HG03280 (cell line): ENCODE measurements around the gene DLL4.

ENCODE experiments used
- ATAC-seq: cut with Tn5 transposase; IDR thresholded peaks from one replicate; pipeline ENCODE4 v1.9.1; 2021; ENCODE audit warnings: mild to moderate bottlenecking, moderate library complexity; ENCODE audit not compliant: unreplicated experiment

Gene DLL4

GRCh38 chr15:40906091-40906990 lies 22.8 kb upstream of the DLL4 start:
- ATAC-seq, result peak; percentile 73

DNA sequence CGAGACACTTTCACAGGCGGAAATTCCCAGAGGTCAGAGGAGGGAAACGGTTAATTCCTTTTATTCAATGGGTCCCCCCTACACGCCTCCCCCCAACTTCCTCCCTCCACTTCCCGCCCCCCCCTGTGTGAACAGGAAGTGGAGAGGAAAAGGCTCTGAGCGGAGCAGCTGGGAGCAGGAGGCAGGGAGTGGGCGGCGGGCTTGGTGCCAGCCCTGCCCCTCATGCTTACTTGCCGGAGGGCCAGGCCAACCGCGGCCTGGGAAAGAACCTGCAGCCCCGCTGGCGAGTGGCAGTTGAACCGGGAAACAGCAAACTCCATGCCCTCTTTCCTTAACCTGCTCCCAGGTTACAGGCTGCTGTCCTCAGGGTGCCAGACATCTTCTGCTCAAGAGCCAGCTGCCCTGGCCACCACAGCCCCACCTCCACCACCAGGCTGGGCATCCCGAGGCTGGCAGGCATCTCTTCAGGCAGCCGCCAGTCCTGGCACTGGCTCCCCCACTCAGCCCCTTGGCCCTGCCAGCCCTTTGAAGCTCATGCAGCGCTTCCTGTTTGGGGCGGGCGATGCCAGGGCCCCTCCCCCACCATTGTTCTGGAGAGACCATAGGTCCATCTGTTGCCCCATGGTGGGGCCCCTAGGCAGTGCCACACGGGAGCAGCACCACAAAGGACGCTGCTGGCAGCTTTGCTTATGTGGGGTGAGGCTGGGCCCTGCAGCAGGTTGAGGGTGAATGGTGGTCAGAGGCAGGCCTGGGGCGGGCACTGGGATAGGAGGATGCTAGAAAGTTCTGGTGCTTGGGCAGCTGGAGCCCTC lies 21.9 kb upstream of the DLL4 start:
- ATAC-seq, result no peak

DNA sequence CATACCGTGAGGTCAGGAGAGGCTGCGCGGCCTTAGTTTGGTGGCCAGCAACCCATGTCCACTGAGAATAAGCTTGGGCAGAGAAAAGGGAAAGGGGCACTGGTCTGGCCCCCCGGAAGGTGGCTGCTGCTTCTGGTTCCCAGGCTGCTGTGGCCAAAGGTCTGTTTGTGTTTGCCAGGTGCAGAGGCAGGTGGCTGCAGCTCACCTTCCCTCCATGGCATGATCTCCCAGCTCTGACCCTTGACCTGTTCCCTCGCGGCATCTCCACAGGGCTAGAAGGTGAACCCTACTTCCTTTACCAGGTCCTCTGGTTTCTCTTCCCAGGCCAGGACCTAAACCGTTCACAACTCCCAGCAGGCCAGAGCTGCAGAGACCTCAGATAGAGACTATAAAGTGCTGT lies 21.0 kb upstream of the DLL4 start:
- no peak for ATAC-seq

DNA sequence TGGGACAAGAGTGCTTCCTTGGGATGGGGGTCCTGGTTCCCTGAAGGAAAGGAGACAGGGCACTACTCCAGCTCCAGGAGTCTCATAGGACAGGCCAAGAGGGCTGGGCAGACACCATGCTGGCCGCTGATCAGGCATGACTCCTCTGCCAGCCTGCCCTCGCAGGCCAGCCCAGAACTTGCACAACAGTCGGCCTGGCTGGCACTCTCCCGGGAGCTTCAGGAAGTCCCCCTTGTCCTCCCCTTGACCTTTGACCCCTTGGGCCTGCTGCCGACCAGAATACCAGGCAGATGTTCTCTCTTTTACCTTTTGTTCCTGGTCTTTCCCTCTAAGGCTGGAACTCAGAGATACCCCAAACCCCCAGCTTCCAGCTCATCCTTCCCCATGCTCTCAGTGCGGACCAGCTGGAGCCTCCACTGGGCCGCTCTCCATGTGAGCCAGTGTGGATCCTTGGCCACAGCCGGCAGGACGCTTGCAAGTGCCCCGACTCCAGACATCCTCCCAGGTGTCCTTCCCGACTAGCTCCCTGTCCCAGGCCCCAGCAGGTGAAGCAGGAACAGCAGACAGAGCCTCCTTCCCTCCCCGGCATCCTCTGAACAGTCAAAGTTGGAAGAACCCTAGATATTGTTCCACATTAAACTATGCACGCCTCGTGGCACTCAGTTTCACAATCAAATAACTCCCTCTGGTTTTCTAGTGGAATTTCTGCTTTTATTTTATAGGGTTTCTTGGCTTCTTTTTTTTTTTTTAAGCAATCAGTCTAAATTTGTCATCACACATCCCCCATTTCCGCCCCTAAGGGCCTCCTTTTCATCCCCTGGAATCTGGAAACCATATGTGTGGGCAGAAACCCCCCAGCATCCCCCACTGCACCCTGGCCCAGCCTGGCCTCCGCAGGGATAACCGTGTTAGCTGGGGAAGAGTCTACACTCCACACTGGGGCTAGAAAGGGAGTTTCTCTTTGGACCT lies 19.2 kb upstream of the DLL4 start:
- no peak for ATAC-seq

GRCh38 chr15:40911141-40911540 lies 18.0 kb upstream of the DLL4 start:
- no peak for ATAC-seq

GRCh38 chr15:40911693-40912092 lies 17.4 kb upstream of the DLL4 start:
- no peak for ATAC-seq

DNA sequence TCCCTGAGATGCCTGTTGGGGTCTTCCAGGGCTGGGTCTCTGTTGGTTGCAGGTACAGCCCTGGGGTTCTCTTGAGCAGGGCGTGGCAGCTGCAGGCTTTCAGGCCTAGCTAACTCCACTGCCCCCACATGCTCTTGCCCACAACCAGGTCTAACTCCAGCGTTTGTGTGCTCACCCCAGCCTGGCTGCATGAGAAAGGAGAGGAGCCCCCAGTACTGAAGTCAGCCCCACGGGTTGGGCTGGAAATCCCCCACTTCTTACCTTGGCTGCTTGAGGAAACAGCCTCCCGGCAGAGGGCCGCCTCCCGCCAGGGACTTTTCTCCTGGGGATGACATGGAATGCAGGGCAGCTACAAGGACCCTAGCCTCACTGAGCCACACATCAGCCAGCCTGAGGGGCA lies 16.7 kb upstream of the DLL4 start:
- ATAC-seq, result no peak

DNA sequence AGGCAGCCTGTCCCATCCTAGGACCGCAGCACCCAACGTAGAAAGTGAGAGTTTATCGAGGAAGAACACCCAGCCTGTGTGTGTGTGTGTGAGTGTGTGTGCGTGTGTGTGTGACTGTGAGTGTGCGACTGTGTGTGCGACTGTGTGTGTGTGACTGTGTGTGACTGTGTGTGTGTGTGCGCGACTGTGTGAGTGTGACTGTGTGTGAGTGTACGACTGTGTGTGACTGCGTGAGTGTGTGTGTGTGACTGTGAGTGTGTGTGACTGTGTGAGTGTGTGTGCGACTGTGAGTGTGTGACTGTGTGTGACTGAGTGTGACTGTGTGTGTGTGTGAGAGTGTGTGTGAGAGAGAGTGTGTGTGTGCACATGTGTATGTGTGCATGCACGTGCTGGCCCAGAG lies 15.1 kb upstream of the DLL4 start:
- no peak for ATAC-seq

- ATAC-seq, result no peak
These were observed 14.7 kb upstream of the DLL4 start for GRCh38 chr15:40914486-40914885.

DNA sequence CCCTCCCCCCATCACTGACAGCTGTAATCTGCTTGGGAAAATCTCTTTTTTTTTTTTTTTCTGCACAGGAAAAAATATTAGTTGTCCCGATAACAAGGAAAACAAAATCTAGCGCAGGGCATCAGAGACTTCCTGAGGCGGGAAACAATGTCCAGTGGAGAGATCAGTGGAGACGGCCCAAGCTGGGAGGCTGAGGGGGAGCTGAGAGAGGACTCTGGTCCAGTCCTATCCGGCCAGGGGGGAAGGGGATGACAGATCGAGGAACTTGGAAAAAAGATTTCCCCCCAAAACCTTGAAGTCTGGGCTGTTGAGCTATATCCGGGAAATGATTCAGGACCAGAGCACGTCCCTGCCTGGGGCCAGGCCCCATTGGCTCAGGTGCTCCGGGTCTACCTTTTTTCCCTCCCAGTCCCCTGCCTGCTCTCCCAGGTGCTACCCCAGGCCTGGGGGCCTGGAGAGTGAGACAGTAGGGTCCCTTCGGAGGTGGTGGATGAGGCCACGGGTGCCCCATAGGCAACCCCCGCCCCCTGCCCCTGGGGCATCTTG lies 14.0 kb upstream of the DLL4 start:
- no peak for ATAC-seq

- ATAC-seq, result no peak
These were observed 13.5 kb upstream of the DLL4 start for GRCh38 chr15:40915679-40916078.

- no peak for ATAC-seq
These were observed 11.6 kb upstream of the DLL4 start for GRCh38 chr15:40917585-40917984.

DNA sequence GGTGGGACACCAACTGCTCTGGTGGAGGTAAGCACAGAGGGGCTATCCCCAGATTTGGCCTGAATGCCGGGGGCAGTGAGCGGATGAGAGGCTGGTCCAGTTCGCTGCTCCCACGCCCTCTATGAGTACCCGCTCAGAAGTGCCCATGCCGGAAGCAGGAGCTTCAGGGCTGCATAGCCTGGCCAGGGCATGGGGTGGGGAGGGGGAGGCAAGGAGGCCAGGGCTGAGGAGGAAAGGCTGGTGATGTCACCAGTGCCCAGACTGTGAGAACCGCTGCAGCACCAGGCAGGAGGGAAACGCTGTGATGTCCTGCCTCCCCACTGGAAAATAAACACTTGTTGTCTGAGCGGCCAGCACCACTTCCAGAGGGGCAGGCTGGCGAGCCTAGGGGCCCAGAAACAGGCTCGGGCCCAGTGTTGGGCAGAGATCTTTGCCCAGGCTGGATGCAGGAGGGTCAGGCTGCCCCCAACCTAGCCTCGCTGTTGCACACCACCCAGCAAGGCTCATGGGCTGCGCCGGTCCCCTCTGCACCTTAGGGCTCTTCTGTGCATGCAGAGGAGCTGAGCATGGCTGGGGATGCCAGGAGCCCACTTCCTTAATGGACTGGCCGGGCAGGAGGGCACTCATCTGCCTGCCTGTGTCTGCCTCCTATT lies 10.9 kb upstream of the DLL4 start:
- ATAC-seq, result no peak

- ATAC-seq, result no peak
These were observed 10.2 kb upstream of the DLL4 start for GRCh38 chr15:40918799-40919392.

- ATAC-seq, result no peak
These were observed 7.1 kb upstream of the DLL4 start for GRCh38 chr15:40921949-40922607.

- no peak for ATAC-seq
These were observed 6.5 kb upstream of the DLL4 start for GRCh38 chr15:40922608-40923005.

DNA sequence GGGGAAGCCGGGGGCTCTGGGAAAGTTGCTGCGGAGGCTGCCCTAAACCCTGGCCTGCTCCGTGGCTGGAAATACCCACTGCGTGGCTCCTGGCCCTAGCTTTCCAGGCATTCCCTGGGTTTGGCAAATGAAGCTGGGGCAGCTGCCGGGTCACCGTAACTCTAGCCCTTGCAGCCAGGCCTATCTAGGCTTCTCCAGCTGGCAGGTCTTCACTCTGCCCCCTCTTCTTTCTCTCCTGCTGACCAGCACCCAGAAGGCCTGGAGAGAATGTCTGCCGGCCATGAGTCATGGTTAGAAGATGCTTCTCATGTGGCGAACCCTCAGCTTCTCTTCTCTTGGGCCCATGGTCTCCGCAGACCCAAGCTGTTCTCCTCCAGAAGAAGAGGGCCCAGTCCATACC lies 5.6 kb upstream of the DLL4 start:
- ATAC-seq, result no peak

GRCh38 chr15:40925495-40925862 lies 3.7 kb upstream of the DLL4 start:
- no peak for ATAC-seq
